ENCODE data around the gene PHACTR2.
A peak's percentile ranks its signal among the peaks of the same experiment; 100 is the strongest.

Gene PHACTR2

GRCh38 chr6:143757346-143757832 is 79.6 kb downstream of the PHACTR2 start:
- no peak overlapping the region for H3K27ac ChIP-seq (replicated peaks)
- H3K4me3 ChIP-seq (replicated peaks; ENCODE audit: insufficient read depth, low read length): no peak overlapping the region
- H3K27me3 ChIP-seq (ENCODE audit: insufficient read depth, poor library complexity, severe bottlenecking): no peaks in the 10 kb centered on the region
- no peak for DNase-seq (ENCODE audit: low read depth in 1 of 2, low spot score in 1 of 2)
- TF ChIP-seq SPI1 (IDR thresholded peaks at IDR 0.05; ENCODE audit: borderline replicate concordance, low read depth): no peak
- TF ChIP-seq REST (IDR thresholded peaks at IDR 0.05; ENCODE audit: insufficient replicate concordance, low read depth): no peak
- TF ChIP-seq POLR2AphosphoS5 (IDR thresholded peaks at IDR 0.05; ENCODE audit: low read depth): no peak
- TF ChIP-seq GABPA (IDR thresholded peaks at IDR 0.05; ENCODE audit: low read depth): no peak

- DNase-seq (ENCODE audit: low read depth in 1 of 2, low spot score in 1 of 2): no peak
- Histone ChIP-seq H3K27me3 (ENCODE audit: insufficient read depth, poor library complexity, severe bottlenecking) (no peaks in the 10 kb centered on the region), H3K4me3 (replicated peaks; ENCODE audit: insufficient read depth, low read length) (no peak overlapping the region), H3K27ac (replicated peaks) (no peak overlapping the region)
- TF ChIP-seq POLR2AphosphoS5 (IDR thresholded peaks at IDR 0.05; ENCODE audit: low read depth): no peak
- no peak for TF ChIP-seq CTCF (IDR thresholded peaks at IDR 0.05; ENCODE audit: insufficient read depth, low read length)
- no peak for TF ChIP-seq SPI1 (IDR thresholded peaks at IDR 0.05; ENCODE audit: borderline replicate concordance, low read depth)
- no peak for TF ChIP-seq REST (IDR thresholded peaks at IDR 0.05; ENCODE audit: insufficient replicate concordance, low read depth)
- TF ChIP-seq GABPA (IDR thresholded peaks at IDR 0.05; ENCODE audit: low read depth): no peak
Observed at GRCh38 chr6:143758551-143758950, 80.8 kb downstream of the PHACTR2 start.

GRCh38 chr6:143759666-143760065 is 81.9 kb downstream of the PHACTR2 start:
- H3K27me3 ChIP-seq (ENCODE audit: insufficient read depth, poor library complexity, severe bottlenecking): no peaks in the 10 kb centered on the region
- TF ChIP-seq POLR2AphosphoS5 (IDR thresholded peaks at IDR 0.05; ENCODE audit: low read depth) (no peak), SPI1 (IDR thresholded peaks at IDR 0.05; ENCODE audit: borderline replicate concordance, low read depth) (no peak), GABPA (IDR thresholded peaks at IDR 0.05; ENCODE audit: low read depth) (no peak), CTCF (IDR thresholded peaks at IDR 0.05; ENCODE audit: insufficient read depth, low read length) (no peak), REST (IDR thresholded peaks at IDR 0.05; ENCODE audit: insufficient replicate concordance, low read depth) (no peak)
- H3K4me3 ChIP-seq (replicated peaks; ENCODE audit: insufficient read depth, low read length): no peak overlapping the region
- H3K27ac ChIP-seq (replicated peaks): no peak overlapping the region
- DNase-seq (ENCODE audit: low read depth in 1 of 2, low spot score in 1 of 2): peak; percentile 5 to 22

Measured in HL-60 (cell line).